ENCODE results near the gene FAM193A. TPM values are rescaled to one million over a fixed set of nuclear protein-coding genes. Genes with fewer than 3 reads are reported as not detected.
A peak's percentile ranks its signal among the peaks of the same experiment; 100 is the strongest.

Gene FAM193A
- total RNA-seq, 6 experiments from 2014 or later = 8.5 to 12.3 (median 9.7) TPM

DNA sequence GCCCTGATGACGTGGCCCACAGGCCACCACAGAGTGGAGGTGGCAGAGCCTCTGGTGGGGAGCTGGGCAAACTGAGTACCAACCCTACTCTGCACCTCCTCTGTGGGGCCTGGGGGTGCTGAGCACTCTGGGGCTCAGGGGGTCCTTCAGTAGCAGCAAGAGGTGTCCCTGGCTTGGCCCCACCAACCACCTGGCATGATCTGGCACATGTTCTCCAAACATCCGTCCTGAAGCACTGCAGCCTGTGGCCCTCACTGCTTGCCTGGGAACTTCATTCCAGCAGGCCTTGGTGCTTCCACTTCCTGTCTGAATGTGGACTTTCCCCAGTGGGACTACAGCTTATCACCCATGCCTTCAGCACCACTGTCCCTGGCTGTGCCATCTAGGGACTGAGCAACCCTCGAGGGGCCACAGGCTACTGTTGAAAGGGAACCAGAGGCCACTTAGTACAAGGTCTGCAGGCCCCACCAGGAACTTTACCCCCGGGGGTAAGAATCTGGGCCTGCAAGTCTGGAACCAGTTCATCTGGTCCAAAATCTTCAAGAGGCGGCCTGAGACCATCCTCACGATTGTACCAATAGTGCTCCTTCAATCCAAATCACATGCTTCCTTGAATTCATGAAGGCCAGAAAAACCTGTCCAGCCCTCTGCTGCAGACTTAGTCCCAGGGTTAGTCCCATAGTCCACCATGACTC, 206.5 kb downstream of the FAM193A start:
- no CpG with 5 or more reads among the region's 6 CpGs for WGBS (ENCODE audit: insufficient coverage, low coverage, low lambda C conversion rate, missing lambda C conversion rate)
- Histone ChIP-seq H3K27me3 (no peaks in the 10 kb centered on the region), H3K4me3 (no peak overlapping the region), H3K27ac (no peak overlapping the region), H3K36me3 (peaks cover 2 to 51% (median 27%) of the 10 kb centered on the region in 4 donors), H3K9me3 (no peaks in the 10 kb centered on the region), H3K4me1 (no peaks in the 10 kb centered on the region)
- ATAC-seq (no peak), DNase-seq (peak in 1 of 3 donors; percentile 40)
- no peak for TF ChIP-seq POLR2A (IDR thresholded peaks at IDR 0.05)
- intact Hi-C loops (cut with DNase I) = no loop called here

DNA sequence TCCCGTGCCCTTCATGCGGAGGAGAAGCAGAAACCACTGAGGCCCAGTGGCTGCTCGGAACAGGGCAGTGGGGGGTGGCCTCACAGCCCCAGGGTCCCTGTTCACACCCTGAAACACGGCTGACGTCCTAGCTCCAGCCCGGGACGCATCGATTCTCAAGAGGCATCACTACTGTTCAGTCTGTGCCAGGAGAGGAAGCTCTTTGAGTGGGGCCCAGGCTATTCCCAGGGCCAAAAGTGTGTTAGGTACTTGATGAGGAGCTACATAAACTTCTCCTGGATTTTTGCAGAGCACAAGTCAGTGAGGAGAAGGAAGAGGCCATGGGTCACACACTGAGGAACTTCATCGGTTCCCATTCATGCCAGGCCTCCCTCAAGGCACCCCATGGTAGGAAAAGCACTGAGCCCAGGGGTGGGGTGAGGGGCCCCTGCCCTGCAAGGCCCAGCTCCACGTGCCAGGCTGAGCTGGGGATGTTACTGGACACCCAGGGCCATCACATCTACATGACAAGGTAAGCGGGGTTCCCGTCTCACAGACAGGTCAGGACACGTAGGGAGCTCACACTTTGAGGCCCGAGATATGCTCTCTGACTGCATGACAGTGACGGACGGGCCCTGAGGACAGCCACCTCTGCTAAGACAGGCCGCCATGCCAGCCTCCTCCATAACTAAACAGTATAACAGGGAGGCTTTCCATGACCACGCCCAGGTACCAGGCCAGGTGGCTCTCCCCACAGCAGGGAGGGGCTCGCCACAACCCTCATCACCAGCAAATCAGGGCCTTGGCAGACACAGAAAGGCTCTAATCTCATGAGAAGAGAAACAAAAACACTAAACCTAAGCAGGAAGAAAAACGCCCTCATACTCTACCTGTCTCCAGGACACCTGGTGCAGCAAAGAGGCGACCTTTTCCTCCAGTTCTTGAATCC, 207.3 kb downstream of the FAM193A start:
- peak in 1 of 3 donors; percentile 39 for DNase-seq
- Histone ChIP-seq H3K27me3 (no peaks in the 10 kb centered on the region), H3K36me3 (peaks cover 2 to 51% (median 27%) of the 10 kb centered on the region in 4 donors), H3K4me1 (no peaks in the 10 kb centered on the region), H3K9me3 (no peaks in the 10 kb centered on the region), H3K27ac (no peak overlapping the region), H3K4me3 (no peak overlapping the region)
- 95% methylated on average over 5 of the region's 21 CpGs for WGBS (ENCODE audit: insufficient coverage, low coverage, low lambda C conversion rate, missing lambda C conversion rate)
- intact Hi-C loops (cut with DNase I) = no loop called here
- TF ChIP-seq, protein P1, sequence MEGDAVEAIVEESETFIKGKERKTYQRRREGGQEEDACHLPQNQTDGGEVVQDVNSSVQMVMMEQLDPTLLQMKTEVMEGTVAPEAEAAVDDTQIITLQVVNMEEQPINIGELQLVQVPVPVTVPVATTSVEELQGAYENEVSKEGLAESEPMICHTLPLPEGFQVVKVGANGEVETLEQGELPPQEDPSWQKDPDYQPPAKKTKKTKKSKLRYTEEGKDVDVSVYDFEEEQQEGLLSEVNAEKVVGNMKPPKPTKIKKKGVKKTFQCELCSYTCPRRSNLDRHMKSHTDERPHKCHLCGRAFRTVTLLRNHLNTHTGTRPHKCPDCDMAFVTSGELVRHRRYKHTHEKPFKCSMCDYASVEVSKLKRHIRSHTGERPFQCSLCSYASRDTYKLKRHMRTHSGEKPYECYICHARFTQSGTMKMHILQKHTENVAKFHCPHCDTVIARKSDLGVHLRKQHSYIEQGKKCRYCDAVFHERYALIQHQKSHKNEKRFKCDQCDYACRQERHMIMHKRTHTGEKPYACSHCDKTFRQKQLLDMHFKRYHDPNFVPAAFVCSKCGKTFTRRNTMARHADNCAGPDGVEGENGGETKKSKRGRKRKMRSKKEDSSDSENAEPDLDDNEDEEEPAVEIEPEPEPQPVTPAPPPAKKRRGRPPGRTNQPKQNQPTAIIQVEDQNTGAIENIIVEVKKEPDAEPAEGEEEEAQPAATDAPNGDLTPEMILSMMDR (IDR thresholded peaks at IDR 0.05) = no peak
- ATAC-seq = no peak

DNA sequence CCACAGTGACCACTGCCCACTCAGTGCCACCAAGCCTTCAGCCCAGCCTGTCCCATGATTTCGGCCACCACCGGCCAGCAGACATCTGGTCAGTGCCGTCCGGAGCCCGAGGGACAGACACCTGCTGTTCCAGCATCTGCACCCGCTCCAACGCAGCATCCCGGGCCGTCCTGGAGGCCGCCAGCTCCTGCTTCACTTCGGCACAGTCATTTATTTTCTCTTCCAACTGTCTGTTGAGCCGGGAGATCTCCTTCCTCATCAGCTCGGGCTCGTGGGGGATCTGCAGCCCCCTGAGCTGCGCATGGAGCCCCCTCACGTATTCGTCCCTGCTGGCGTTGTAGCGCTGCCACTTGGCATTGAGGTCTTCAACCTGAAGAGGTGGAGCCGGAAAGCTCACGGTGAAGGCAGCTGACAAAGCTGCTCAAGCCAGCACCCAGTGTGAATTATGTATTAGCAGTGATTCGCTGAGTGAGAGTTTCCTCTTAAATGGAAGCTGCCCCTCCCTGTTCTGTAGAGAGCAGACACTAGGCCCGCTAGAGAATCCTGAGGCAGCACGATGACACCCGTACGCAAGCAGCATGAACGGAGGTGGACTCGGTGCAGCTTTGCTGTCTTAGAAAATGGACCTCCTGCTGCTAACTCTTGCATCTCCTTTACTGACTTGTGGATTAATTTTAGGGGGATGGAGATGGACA, 208.3 kb downstream of the FAM193A start:
- intact Hi-C loops (cut with DNase I) = no loop called here
- no peaks in the 10 kb centered on the region for H3K4me1 ChIP-seq
- H3K27ac ChIP-seq = no peak overlapping the region
- no peak for TF ChIP-seq POLR2A (IDR thresholded peaks at IDR 0.05)
- no peaks in the 10 kb centered on the region for H3K27me3 ChIP-seq
- H3K36me3 ChIP-seq = peaks cover 2 to 51% (median 27%) of the 10 kb centered on the region in 4 donors
- no peaks in the 10 kb centered on the region for H3K9me3 ChIP-seq
- 85% methylated on average over 8 of the region's 28 CpGs for WGBS (ENCODE audit: insufficient coverage, low coverage, low lambda C conversion rate, missing lambda C conversion rate)
- no peak overlapping the region for H3K4me3 ChIP-seq
- DNase-seq (peak in 1 of 3 donors; percentile 43), ATAC-seq (no peak)

DNA sequence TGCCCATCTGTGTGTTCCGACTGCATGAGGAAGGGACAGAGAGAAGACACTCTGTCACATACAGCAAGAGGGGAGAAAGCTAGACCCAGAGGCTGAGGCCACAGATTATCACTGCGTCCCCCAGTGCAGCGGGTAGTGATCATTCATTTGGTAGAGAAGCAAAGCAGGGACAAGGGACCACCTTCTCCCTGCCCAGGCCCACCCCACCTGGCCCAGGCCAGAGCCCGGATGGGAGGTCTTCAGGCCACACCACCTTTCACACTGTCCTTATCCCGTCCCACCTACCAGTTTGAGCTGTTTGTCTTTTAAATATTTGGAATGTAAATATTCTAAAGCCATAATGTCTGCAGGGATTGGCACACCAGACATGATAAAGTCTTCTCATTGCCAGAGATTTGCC, 209.1 kb downstream of the FAM193A start:
- H3K4me3 ChIP-seq = no peak overlapping the region
- H3K36me3 ChIP-seq = peaks cover 2 to 51% (median 27%) of the 10 kb centered on the region in 4 donors
- no peaks in the 10 kb centered on the region for H3K9me3 ChIP-seq
- H3K27me3 ChIP-seq = no peaks in the 10 kb centered on the region
- peak in 1 of 3 donors; percentile 16 for DNase-seq
- H3K27ac ChIP-seq = peak overlapping the region in 1 of 3 donors; percentile 69
- intact Hi-C loops (cut with DNase I) = no loop called here
- WGBS (ENCODE audit: insufficient coverage, low coverage, low lambda C conversion rate, missing lambda C conversion rate) = 89% methylated on average over 5 of the region's 5 CpGs
- TF ChIP-seq POLR2A (IDR thresholded peaks at IDR 0.05) = no peak
- TF ChIP-seq, protein P1 (IDR thresholded peaks at IDR 0.05) = no peak
- no peak for ATAC-seq
- H3K4me1 ChIP-seq = no peaks in the 10 kb centered on the region

DNA sequence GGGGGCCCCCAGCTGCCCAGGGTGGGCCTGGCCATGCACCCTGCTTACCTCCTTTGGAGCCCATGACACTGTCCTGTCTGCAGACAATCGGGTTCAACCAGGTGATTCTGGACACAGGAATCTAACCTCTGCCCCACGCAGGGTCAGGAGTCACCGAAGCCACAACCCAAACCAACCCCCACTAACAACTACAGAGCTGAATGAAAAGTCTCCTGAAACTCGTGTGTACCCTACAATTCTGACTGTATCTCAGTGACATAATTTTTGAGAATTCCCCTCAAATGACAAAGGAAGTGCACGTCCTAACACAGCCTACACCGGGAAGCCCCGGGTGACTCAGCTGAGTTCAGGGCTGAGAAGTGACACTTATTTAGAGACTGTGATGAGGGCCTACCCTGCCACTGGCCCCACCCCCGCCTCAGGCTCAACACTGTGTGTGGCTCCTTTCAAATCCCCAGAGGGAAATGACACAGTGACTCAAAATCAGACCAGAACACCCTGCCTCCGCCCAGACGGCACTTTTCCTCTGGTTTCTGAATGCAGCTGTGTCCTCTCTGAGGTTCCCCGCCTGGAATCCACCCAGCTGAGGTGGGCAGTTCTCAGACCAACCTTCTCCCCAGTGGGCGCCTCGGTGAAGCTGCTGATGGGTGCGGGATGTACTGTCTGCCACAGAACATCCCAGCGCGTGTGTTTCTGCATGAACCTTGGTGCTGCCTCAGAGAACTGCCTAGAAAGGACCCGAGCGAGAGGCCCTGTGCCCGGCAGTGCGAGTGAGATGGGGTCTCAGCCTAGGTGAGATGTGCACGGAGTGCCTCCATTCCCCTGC, 209.7 kb downstream of the FAM193A start:
- Histone ChIP-seq H3K27ac (peak overlapping the region in 1 of 3 donors; percentile 69), H3K9me3 (no peaks in the 10 kb centered on the region), H3K4me1 (no peaks in the 10 kb centered on the region), H3K27me3 (no peaks in the 10 kb centered on the region), H3K4me3 (no peak overlapping the region), H3K36me3 (peaks cover 2 to 51% (median 27%) of the 10 kb centered on the region in 4 donors)
- DNase-seq (peak in 2 of 3 donors; percentile 60 to 82), ATAC-seq (peak; percentile 67 to 90 (median 80))
- intact Hi-C loops (cut with DNase I) = no loop called here
- WGBS (ENCODE audit: insufficient coverage, low coverage, low lambda C conversion rate, missing lambda C conversion rate) = 30% methylated on average over 4 of the region's 21 CpGs
- no peak for TF ChIP-seq POLR2A (IDR thresholded peaks at IDR 0.05)
- TF ChIP-seq, protein P1 (IDR thresholded peaks at IDR 0.05) = no peak

Measured in right lobe of liver (tissue), 6 donors.